Measurements from ENCODE around the gene SPDYE16. TPM values are rescaled to one million over a fixed set of nuclear protein-coding genes. Genes with fewer than 3 reads are reported as not detected.
"Not testable (repeated sequence)": the region's sequence is repeated elsewhere in the genome, so short reads cannot be mapped to it uniquely, and the experiment has no call there.

SPDYE16 gene
- polyA plus RNA-seq, 1 experiment: not detected

GRCh38 chr7:76482660-76483059 is 60.4 kb downstream of the SPDYE16 start:
- CTCF ChIA-PET; H3K27me3 ChIP-seq (ENCODE audit: control insufficient read depth, insufficient read depth, low read length); H3K4me3 ChIP-seq (ENCODE audit: low read depth, low read length); POLR2A ChIA-PET; H3K36me3 ChIP-seq (ENCODE audit: control insufficient read depth, insufficient read depth, low read length); DNase-seq (ENCODE audit: low read depth): not testable (repeated sequence)

Small RNA genes lying within 50 kb of the gene (small RNA-seq; reads per million reads assigned to genes)
- not detected for gene RF00019 (ENCODE audit: insufficient read length, low read depth, low replicate concordance)

Other genes starting within 250 kb of the SPDYE16 start
- 642 and 966 TPM in 2 replicates for gene HSPB1, start 240.6 kb downstream of the SPDYE16 start, polyA plus RNA-seq (2011; rRNA removed)
- gene YWHAG, start 184.3 kb downstream of the SPDYE16 start, polyA plus RNA-seq (2011; rRNA removed): 48.8 and 62.2 TPM in 2 replicates
- gene SSC4D, start 133.6 kb downstream of the SPDYE16 start, polyA plus RNA-seq (2011; rRNA removed): 0.71 and 0.92 TPM in 2 replicates
- gene ZP3, start 118.3 kb downstream of the SPDYE16 start, polyA plus RNA-seq (2011; rRNA removed): 1.6 and 2.5 TPM in 2 replicates
- 2.0 and 3.3 TPM in 2 replicates for gene DTX2, start 81.6 kb downstream of the SPDYE16 start, polyA plus RNA-seq (2011; rRNA removed)
- gene UPK3B, start 32.7 kb downstream of the SPDYE16 start, polyA plus RNA-seq (2011; rRNA removed): not detected in 2 replicates
- 3.2 and 4.7 TPM in 2 replicates for gene POMZP3, start 84.0 kb upstream of the SPDYE16 start, polyA plus RNA-seq (2011; rRNA removed)

Data from BJ (cell line).